ENCODE results near the gene EDEM3. TPM values are rescaled to one million over a fixed set of nuclear protein-coding genes. Genes with fewer than 3 reads are reported as not detected.

EDEM3 gene
- total RNA-seq, 1 experiment from 2014 or later = 10.6 TPM

- Mint-ChIP-seq H3K36me3 (no peaks in the 10 kb centered on the region), H3K9me3 (no peaks in the 10 kb centered on the region), H3K27me3 (ENCODE audit: low read depth) (no peaks in the 10 kb centered on the region), H3K4me1 (peaks cover 56% of the 10 kb centered on the region), H3K4me3 (no peak overlapping the region), H3K27ac (no peak overlapping the region)
- DNase-seq (ENCODE audit: low spot score) = no peak
- ChIA-PET POLR2A (interaction anchor here (0.6 kb wide), 1 partner anchor 1885 kb away, joined by 3 read pairs; no protein-coding TSS in a partner anchor), CTCF (interaction anchor here (1.4 to 2.9 kb wide), 3 partner anchors 9 to 19 kb away, joined by 4 to 36 read pairs (median 5); no protein-coding TSS in a partner anchor)
- TF ChIP-seq ZSCAN18 (CRISPR knock-in tag; IDR thresholded peaks at IDR 0.05) (no peak), ZNF263 (CRISPR knock-in tag; IDR thresholded peaks at IDR 0.05; ENCODE audit: low read depth) (no peak), ATF2 (CRISPR knock-in tag; IDR thresholded peaks at IDR 0.05; ENCODE audit: borderline replicate concordance, low read depth) (no peak), USF1 (CRISPR knock-in tag; IDR thresholded peaks at IDR 0.05) (no peak), CTCF (IDR thresholded peaks at IDR 0.05) (no peak), ZNF396 (CRISPR knock-in tag; IDR thresholded peaks at IDR 0.05; ENCODE audit: borderline replicate concordance) (no peak), ESRRA (CRISPR knock-in tag; IDR thresholded peaks at IDR 0.05; ENCODE audit: borderline replicate concordance) (no peak), SMAD4 (CRISPR knock-in tag; IDR thresholded peaks at IDR 0.05) (no peak), CREM (CRISPR knock-in tag; IDR thresholded peaks at IDR 0.05) (no peak), ZNF416 (CRISPR knock-in tag; IDR thresholded peaks at IDR 0.05) (no peak)
- peak; percentile 63 for ATAC-seq
Observed at GRCh38 chr1:184673305-184673704, 81.4 kb downstream of the EDEM3 start.

GRCh38 chr1:184672013-184672726 is 82.5 kb downstream of the EDEM3 start:
- POLR2A ChIA-PET = no interaction called here
- no peaks in the 10 kb centered on the region for H3K9me3 Mint-ChIP-seq
- peaks cover 62% of the 10 kb centered on the region for H3K4me1 Mint-ChIP-seq
- CTCF ChIA-PET = interaction anchor here (1.4 to 2.9 kb wide), 4 partner anchors 8 to 20 kb away, joined by 4 to 36 read pairs (median 10); no protein-coding TSS in a partner anchor
- H3K27me3 Mint-ChIP-seq (ENCODE audit: low read depth) = no peaks in the 10 kb centered on the region
- peak overlapping the region; percentile 79 for H3K27ac Mint-ChIP-seq
- DNase-seq (ENCODE audit: low spot score) (no peak), ATAC-seq (peak; percentile 18)
- H3K4me3 Mint-ChIP-seq = no peak overlapping the region
- no peaks in the 10 kb centered on the region for H3K36me3 Mint-ChIP-seq
- TF ChIP-seq ZNF425 (CRISPR knock-in tag; conservative IDR thresholded peaks at IDR 0.05) (no peak), ZNF416 (CRISPR knock-in tag; IDR thresholded peaks at IDR 0.05) (no peak), ZNF532 (CRISPR knock-in tag; IDR thresholded peaks at IDR 0.05; ENCODE audit: borderline replicate concordance) (no peak), NFATC4 (CRISPR knock-in tag; IDR thresholded peaks at IDR 0.05) (no peak), ZBTB43 (CRISPR knock-in tag; IDR thresholded peaks at IDR 0.05) (no peak), NR3C1 (CRISPR knock-in tag; conservative IDR thresholded peaks at IDR 0.05; ENCODE audit: low read depth) (no peak), E2F5 (CRISPR knock-in tag; IDR thresholded peaks at IDR 0.05) (no peak), GRHL2 (CRISPR knock-in tag; IDR thresholded peaks at IDR 0.05; ENCODE audit: insufficient replicate concordance, severe bottlenecking) (no peak), CBFB (CRISPR knock-in tag; IDR thresholded peaks at IDR 0.05; ENCODE audit: low read depth) (no peak), ZNF423 (CRISPR knock-in tag; IDR thresholded peaks at IDR 0.05) (no peak)
